Ureter (tissue), 1 donor: ENCODE results near the gene KHNYN. TPM values are rescaled to one million over a fixed set of nuclear protein-coding genes. Genes with fewer than 3 reads are reported as not detected.
"Not testable (repeated sequence)": the region's sequence is repeated elsewhere in the genome, so short reads cannot be mapped to it uniquely, and the experiment has no call there.

ENCODE experiments used
- DNase-seq: peaks from one replicate; pipeline ENCODE4 v3.0.0-alpha.2; 2020; ENCODE audit warnings: low spot score
- total RNA-seq: library from RNA; stranded (reverse); gene quantifications from one replicate; pipeline ENCODE4 v1.2.4, GENCODE V29; 2023
- donor health status: DM: yes; HTN: yes; CAD: no.

Gene KHNYN
- total RNA-seq: 72.9 TPM

DNA sequence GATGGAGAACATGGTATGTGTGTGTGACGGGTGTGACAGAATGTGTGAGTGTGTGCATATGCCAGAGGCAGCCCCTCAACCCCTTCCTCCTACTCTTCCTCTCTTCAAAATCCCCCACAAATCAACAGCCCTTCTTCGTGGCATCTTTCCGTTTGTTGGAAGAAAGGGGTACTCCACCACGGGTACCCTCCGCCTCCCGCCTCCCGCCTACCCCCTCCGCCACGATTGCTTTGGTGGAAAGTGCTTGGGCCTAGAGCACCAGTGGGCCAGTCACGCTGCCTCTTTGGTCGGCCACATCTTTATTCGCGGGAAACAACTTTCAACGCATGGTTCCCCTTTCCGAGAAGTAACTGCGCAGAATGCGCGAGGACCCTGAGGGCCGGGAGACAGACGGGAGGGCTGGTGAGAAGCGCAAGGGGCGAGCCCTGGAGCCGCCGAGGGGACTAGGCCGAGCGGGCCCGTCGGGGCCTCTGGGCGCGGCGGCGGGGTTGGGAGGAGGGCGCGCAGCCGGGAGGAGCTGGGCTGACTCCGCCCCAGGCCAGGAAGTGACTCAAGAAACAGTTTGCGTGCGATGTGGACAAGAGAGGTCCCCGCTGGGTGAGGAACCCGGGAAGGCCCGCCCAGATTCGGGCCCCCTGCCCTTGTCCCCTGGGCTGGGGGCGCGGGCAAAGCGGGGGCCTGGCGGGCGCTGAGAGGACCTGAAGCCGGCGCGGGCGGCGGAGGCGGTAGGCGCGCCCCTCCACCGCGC lies at the start of gene KHNYN, which contains the start of gene CBLN3:
TSS of gene KHNYN (plus strand) at position 560 of the 748 bp plus-strand sequence. CDS start 777 bp downstream, outside the sequence.
TSS of gene CBLN3 (minus strand) at position 274 of the 748 bp plus-strand sequence. CDS start 614 bp downstream, outside the sequence.
- peak; percentile 93 for DNase-seq

DNA sequence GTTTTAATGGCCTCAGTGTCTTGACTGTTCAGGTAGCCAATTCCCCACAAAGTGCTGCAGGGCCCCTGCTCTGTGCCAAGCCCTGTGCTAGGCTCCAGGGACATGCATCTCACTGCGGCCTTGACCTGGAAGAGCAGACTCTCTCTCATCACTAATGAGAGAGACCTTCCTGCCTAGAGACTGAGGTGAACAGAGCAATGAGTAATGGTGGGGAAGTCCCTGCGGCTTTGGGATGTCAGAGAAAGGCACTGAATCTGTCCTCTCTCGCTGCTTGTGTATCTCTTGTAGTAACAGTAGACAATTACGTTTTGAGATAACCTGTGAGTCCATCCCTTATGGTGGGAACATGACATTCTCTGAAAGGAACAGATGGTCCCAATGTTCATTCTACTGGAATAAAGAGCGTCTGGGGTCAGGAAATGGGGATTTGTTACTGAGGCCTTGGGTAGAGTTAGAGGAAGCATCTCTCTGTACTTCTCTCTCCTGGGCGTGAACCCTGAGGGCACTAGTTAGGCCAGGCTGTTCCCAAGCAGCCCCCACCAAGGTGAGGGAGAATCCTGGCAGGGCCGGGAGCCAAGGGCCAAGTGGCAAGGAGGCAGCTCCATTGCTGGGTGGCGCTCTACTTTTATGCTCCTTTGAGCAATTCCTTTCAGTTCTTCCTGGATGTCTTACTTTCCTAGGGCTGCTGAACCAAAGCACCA lies 48.2 kb upstream of the KHNYN start:
- no peak for DNase-seq

DNA sequence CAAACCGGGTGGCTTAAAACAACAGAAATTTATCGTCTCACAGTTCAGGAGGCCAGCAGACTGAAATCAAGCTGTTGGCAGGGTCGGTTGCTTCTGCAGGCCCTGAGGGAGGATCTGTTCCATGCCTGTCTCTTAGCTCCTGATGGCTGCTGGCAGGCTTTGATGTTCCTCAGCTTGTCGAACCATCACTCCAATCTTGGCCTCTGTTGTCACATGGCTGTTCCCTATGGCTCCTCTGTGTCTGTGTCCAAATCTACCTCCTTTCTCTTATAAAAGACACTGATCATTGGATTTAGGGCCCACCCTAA lies 47.7 kb upstream of the KHNYN start:
- no peak for DNase-seq

DNA sequence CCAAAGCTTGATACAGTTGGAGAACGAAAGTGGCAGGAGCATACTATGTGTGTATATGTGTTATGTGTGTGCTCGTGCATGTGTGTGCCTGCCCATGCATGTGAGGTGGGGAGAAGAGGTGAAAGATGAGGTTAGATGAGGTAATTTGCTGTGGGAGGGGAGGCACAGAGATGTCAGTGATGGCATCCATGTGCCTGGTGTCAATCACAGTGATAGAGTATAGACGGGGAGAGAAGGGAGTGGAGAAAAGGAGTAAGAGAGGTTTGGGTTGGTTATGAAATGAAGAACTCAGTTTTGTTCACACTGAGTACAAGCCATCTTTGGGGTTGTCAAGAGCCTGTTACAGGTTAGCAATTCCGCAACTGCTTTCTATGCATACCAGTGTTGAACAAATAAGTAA lies 45.6 kb upstream of the KHNYN start:
- no peak for DNase-seq

DNA sequence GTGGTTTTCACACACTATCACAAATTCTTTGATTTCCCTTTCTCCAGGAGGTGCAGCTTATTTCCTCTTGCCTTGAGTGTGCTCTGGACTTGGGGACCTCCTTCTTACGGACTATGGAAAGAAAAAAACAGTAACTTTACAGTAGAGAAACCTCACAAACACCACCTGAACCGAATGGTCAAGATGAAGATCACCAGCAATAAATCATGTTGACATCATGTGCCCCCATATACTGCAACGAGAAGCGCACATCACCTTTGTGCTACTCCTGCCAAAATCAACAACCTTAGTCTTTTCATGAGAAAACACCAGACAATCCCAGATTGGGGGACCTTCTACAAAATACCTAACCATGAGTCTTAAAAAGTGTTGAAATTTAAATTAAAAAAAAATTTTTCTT lies 44.2 kb upstream of the KHNYN start:
- DNase-seq: no peak

DNA sequence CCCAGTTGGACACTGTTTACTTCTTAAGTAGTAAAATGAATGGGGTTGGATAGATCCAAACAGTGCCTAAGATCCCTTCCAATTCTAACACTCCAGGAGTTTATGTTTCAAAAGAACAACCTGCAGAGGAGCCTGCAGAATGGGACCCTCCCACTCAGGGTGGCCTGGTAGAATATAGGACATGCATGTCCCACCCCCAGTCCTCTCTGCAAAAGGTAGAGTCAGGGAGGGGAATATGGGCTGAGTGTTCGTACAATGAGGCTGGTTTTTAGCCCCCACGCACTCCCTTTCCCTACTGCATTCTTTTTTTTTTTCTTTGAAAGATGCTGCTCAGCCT lies 42.8 kb upstream of the KHNYN start:
- no peak for DNase-seq

DNA sequence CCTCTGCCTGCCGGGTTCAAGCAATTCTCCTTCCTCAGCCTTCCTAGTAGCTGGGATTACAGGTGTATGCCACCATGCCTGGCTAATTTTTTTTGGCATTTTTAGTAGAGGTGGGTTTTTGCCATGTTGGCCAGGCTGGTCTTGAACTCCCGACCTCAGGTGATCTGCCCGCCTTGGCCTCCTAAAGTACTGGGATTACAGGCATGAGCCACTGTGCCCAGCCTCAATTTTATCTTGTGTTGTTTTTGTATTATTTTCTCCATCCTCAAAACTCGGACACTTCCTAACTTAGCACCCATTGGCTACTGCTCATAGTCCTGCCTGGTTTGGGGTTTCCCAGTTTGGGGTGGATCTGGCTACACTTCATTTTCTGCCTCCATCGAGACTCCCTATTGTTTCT lies 42.2 kb upstream of the KHNYN start:
- DNase-seq: not testable (repeated sequence)

DNA sequence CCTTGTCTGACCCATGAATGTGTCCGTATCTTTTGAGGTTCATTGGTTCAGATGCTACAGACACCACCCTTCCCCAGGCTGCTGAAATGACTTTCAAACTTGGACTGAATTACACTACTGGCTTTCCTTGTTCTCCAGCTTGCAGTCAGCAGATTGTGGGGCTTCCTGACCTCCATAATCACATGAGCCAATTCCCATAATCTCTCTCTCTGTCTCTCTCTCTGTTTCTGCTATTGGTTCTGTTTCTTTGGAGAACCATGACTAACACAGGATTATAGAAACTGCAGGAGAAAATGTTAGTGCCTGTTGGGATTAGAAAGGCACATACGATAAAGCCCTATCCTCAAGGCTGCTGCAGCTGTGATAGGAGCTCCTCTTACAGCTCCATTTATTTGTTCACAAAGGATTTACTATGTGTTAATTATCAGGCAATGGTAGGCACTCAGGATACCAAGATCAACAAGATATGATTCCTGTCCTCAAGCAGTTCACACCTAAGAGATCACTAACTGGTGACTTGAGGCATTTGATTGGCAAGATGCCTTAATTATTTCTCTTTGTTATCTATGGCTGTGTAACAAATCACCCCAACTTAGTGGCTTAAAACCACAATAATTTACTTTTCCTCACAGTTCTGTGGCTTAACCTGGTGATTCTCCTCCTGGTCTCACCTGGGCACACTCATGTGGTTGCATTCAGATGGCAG lies 41.1 kb upstream of the KHNYN start:
- no peak for DNase-seq

DNA sequence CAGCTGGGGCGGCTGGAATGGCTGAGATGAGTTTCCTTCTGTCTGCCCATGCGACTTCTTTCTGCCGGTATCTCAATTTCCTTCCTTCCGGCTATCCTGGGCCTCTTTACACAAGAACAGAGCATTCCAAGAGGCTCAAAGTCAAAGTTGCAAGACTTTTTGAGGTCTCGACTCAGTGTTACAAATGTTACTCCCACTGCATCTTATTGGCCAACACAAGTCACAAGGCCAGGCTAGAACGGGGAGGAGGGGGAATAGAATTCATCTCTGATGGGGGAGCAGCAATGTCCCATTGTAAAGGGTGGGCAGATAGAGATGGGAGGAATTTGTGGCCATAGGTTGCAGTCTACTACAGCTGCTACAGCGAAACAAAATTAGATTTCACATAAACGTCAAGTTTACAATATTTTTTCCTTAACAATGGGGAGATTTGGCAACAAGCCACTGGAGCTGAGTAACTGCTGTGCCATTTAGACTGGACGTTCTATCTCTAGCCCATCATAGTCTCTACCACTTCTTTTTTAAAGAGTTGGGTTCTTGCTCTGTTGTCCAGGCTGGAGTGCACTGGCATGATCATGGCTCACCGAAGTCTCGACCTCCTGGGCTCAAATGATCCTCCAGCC lies 40.4 kb upstream of the KHNYN start:
- DNase-seq: no peak

DNA sequence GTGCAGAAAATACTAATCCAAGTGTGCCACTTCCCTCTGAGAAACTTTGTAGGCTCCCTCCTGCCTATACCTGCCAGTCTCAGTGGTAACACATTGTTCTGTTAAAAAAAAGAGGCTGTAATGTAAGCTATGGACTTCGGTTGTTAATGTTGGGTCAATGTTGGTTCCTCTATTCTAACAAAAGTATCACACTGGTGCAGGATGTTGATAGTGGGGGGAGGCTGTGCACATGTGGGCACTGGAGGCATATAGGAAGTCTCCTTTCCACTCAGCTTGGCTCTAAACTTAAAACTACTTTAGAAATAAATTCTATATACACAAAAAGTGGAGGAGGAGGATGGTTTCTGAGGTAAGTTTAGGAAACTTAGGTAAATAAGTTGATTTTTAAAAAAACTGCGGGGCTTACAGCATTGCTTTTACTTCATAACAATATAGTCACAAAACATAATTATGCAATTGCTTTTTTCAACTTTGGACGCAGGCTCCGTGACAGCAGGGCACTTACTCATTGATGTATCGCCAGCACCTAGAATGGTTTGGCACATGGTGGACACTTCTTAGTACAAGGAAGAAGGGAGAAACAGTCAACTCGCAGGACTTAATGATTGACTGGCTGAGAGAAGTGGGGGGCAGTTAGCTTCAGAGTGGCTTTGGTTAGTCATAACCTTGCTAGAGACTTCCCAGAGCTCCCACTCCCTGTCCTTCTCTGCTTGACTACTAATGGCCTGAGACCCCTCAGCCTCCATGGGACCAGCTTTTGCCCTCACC lies 38.9 kb upstream of the KHNYN start:
- DNase-seq: no peak

DNA sequence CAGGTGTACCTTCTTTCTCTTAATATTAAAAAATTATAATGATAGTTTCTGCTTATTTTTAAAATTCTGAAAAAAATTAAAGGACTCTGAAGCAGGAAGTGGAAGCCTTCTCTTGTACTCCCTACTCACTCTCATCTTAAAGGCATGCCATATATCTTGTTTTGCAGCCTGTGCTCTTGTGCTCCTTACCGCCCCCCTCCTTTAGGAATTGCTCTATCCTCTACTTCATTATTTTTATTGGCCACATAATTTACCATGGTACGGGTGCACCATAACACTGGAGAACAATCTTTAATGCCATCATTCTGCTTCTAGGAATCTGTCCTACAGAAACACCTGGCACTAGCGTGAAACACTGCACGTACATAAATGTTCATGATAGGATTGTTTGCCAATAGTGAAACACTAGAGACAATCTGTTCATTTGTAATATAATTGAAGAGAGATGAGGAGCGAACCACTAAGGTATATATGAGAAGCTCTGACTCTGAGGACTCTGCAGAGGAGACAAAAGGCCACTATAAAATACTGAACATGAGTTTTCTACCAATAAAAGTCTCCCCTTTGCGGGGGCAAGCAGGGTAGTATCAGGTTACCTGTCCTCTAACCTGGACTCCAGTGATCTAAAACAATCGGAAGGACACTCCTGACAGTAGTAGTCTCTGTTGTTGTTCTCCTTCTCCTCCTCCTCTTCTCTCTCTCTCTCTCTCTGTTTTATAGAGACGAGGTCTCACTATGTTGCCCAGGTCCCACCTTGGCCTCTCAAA lies 37.2 kb upstream of the KHNYN start:
- no peak for DNase-seq

DNA sequence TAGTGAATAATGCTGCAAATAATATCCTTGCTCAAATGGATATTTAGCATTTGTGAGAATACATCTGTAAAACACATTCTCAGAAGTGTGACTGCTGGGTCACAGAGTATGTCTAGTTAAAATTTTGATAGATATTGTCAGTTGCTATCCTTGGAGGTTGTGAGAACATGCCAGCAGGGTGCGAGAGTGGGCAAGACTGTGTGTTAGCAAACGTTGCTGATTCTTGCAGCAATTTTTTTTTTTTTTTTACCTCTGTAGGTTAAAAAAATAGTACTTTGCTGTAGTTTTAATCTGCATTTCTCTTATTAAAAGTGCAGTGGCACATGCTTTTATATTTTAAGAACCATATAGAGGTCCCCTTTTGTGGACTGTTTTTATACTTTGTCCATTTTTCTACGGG lies 35.5 kb upstream of the KHNYN start:
- DNase-seq: no peak

DNA sequence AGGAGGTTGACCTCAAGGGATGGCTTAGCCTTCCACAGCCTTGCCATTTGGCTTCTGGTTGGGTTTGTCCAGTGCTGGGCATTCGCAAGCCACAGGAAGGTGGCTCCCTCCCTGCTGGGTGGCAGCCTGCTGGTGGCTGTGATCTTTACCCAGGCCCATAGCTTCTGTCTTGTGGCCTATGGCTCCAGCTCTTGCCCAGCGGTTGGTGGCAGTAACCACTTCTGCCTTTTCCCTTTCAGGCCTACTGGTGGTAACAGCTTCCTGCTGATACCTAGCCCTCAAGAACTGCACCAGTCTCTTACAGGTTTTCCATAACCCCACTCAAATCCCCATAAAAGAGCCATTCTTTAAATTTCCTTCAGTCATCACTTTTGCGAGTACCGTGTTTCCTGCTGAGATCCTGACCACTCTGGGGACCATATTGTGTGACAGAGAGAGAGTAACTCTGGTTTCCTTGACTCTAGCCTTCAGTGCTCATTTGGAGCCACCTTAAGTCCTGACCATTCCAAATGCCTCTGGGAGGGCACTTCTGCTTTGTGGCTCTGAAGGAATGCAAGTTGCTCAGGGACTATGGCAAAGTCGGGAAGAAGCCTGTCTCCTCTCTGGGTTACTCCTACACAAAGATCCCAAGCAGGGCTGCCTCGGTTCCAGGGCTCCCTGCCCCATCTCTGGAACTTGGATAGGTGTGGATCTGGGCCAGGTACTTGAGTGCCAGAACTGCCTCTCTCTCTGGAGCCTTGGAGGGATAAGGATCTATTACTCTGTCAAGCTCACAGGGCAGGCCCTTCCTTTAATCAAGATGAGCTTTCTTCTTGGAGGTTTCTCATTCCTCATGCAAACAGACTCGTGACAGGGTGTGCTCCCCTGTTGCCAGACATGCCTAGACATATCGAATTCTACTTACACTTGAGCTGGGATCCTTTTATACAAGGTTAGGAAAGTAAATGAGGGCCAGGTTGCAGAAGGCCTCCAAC lies 33.9 kb upstream of the KHNYN start:
- no peak for DNase-seq

DNA sequence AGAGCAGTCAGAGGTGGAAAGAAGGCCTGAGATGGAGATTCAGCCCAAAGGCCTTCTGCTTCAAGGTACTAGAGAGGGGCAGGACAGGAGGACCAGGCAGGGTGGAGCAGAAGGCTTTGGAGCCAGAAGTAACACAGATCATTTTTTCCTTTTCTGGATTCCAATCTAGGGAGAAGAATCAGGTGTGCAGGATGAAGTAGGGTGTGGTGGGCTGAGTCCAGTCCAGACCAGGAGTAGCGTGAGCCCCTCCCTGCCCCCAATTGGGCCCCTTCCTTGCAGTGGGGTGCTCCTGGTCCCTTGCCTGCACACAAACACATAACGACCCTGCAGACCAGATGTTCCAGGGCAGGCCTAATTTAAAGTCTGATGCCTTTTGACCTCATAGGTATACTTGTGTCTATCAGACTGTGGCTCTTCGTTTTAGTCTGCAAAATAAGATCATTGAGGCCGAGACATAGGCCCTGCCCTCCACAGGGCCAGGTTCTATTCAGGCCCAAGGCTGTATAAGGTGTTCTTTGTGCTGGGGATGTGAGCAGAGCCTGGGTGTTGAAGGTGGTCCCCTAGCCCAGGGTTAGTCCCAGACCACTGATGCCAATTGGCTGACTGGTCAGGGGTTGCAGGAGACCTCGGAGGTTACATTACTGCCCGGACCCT lies 32.0 kb upstream of the KHNYN start:
- no peak for DNase-seq

DNA sequence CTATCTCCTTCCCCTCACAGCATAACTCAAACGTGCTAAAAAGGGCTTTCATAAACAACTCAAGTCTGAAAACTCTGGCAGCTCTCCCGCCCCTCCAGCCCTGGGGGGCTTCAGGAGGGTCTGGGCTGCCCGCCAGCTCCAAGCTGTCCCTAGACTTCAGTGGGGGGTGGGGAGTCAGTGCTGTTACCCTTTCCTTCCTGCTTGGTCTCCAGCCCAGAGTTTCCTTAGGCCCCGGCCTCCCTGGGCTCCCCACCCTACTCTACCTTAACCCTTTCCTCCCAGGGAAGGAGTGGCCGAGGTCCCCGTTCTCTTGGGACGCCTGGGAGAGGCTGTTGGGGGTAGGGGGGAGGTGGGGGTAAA lies 31.5 kb upstream of the KHNYN start:
- no peak for DNase-seq

DNA sequence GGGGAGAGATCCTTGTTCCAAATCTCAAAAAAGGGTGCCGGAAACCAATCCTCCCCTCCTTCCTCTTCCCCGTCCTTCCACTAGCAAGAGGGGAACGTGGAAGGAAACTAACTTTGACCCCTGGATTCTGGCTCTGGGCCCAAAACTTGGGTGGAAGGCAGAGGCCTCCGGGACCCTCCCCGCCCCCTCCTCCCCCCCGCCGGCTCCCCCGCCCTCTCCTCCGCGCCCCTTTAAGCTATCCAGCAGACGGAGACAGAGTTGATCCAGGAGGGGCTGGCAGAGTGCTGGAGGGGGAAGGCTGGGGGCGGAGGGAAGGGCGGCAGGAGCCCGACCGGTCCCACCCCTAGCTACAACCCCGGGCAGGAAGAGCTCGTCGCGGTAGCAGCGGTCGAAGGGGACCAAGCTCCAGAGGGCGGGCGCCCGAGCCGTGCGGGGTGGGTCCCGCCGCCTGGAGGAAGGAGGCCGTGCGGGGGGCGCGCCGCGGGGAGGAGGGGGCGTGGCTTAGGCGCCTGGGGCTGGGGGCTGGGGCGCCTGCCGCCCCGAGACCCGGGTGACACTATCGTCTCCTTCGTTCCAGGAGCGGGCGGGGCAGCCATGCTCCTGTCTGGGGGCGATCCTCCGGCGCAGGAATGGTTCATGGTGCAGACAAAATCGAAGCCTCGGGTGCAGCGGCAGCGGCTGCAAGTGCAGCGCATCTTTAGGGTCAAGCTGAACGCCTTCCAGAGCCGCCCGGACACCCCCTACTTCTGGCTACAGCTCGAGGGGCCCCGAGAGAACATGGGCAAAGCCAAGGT lies 30.9 kb upstream of the KHNYN start, which contains the start of gene NYNRIN:
TSS of gene NYNRIN (plus strand) at position 351 of the 794 bp plus-strand sequence. CDS start at position 595, 244 bp downstream.
- DNase-seq: peak; percentile 59

DNA sequence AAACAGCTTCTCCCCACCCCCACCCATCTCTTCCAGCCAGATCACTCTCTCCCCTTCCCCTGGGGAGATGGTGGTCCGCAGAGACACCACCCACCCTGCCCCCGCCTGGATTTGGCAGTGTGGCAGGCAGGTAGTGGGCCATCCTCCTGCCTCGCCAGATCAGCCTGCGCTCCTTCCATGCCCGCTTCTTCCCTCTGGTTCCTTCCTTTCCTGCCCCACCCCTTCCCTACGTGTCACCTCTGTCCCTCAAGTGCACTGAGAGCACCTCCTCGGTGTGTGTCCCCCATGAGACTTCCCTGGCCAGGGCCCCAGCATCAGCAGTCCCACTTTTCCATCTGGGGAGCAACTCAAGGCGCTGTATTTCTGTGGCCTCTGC lies 30.3 kb upstream of the KHNYN start:
- DNase-seq: no peak

DNA sequence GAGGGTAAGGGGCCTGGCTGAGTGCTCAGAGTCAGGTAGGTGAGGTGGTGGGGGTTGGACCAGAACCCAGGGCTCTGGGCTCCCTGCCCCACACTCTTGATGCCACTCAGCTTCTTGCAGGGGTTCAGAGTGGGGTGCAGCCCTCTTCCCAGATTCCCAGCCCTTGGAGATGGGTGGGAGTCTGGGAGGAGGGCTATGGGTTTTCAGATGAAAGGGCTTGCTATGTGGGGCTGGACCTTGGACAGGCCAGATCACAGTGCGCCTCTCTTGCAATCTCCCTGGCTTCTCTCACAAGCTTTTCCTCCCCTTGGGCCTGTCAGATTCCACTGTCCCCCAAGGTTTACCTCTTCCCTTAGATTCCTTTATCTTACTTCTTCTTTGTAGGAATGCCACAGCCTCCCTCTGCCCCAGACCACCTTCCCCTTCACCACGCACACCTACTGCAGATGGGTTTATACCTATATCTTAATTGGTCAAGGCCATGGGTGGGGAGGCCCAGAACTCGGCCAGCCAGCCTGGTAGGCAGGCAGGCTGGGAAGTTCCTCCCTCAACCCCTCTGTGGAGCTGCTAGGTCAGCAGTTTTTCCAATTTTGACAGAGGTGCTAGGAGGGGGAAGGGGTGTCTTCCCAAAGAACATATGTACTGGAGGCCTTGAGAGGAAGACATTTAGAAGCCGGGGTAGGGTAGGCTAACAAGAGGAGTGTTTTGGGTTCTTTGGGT lies 29.6 kb upstream of the KHNYN start:
- DNase-seq: no peak
